ENCODE data around the gene IPO5.

IPO5 gene

GRCh38 chr13:97975848-97976609 is 22.6 kb downstream of the IPO5 start:
- peak; percentile 84 for DNase-seq (ENCODE audit: low read depth, low spot score)
- peak overlapping the region; percentile 86 for H3K4me3 ChIP-seq (ENCODE audit: low read depth, low read length)
- in situ Hi-C loops (cut with HindIII; ENCODE audit: low sequenced_read_pairs): no loop called here
- TF ChIP-seq CTCF (IDR thresholded peaks at IDR 0.05; ENCODE audit: low read depth, low read length): no peak

- in situ Hi-C loops (cut with HindIII; ENCODE audit: low sequenced_read_pairs): no loop called here
- no peak for TF ChIP-seq CTCF (IDR thresholded peaks at IDR 0.05; ENCODE audit: low read depth, low read length)
- H3K4me3 ChIP-seq (ENCODE audit: low read depth, low read length): peak overlapping the region; percentile 86
- no peak for DNase-seq (ENCODE audit: low read depth, low spot score)
Observed at GRCh38 chr13:97976610-97977521, 23.4 kb downstream of the IPO5 start.

- no peak for TF ChIP-seq CTCF (IDR thresholded peaks at IDR 0.05; ENCODE audit: low read depth, low read length)
- DNase-seq (ENCODE audit: low read depth, low spot score): peak; percentile 7
- peak overlapping the region; percentile 86 for H3K4me3 ChIP-seq (ENCODE audit: low read depth, low read length)
- in situ Hi-C loops (cut with HindIII; ENCODE audit: low sequenced_read_pairs): no loop called here
Observed at GRCh38 chr13:97977982-97978381, 24.5 kb downstream of the IPO5 start.

- no peak overlapping the region for H3K4me3 ChIP-seq (ENCODE audit: low read depth, low read length)
- in situ Hi-C loops (cut with HindIII; ENCODE audit: low sequenced_read_pairs): no loop called here
- peak; percentile 24 for DNase-seq (ENCODE audit: low read depth, low spot score)
- no peak for TF ChIP-seq CTCF (IDR thresholded peaks at IDR 0.05; ENCODE audit: low read depth, low read length)
Observed at GRCh38 chr13:97978651-97979050, 25.2 kb downstream of the IPO5 start.

- DNase-seq (ENCODE audit: low read depth, low spot score): peak; percentile 31
- no peak for TF ChIP-seq CTCF (IDR thresholded peaks at IDR 0.05; ENCODE audit: low read depth, low read length)
- H3K4me3 ChIP-seq (ENCODE audit: low read depth, low read length): no peak overlapping the region
- in situ Hi-C loops (cut with HindIII; ENCODE audit: low sequenced_read_pairs): no loop called here
Observed at GRCh38 chr13:97979051-97979450, 25.6 kb downstream of the IPO5 start.

- no peak for DNase-seq (ENCODE audit: low read depth, low spot score)
- no peak for TF ChIP-seq CTCF (IDR thresholded peaks at IDR 0.05; ENCODE audit: low read depth, low read length)
- in situ Hi-C loops (cut with HindIII; ENCODE audit: low sequenced_read_pairs): no loop called here
- no peak overlapping the region for H3K4me3 ChIP-seq (ENCODE audit: low read depth, low read length)
Observed at GRCh38 chr13:97979556-97979955, 26.1 kb downstream of the IPO5 start.
